NCI-H1092 treated with DMSO at 0.1 percent for 48 hours (cell line): ENCODE data around the gene CLEC4M.
"Not testable (repeated sequence)": the region's sequence is repeated elsewhere in the genome, so short reads cannot be mapped to it uniquely, and the experiment has no call there.

Experiments used
- DNase-seq: peaks from one replicate; lab custom pipeline; 2025; lab: John Stamatoyannopoulos, UW

The CLEC4M gene

DNA sequence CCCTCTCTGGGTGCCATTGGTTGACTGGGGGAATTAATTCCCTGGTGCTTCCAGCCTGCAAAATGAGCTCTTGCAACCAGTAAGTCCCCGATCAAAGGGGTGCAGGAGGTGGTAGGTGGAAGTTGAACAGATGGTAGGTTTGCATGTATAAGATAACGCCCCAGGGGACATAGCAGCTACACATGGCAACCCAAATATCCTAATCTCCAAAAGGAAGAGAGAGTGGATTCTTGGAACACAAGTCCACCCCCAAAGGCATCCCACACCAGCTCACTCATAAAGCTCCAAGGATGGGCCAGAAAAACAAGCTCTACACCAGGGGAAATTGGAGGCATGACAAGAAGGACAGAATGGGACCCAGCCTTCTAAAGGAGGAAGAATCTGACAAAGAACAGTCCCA lies 20.5 kb upstream of the CLEC4M start:
- DNase-seq = no peak

DNA sequence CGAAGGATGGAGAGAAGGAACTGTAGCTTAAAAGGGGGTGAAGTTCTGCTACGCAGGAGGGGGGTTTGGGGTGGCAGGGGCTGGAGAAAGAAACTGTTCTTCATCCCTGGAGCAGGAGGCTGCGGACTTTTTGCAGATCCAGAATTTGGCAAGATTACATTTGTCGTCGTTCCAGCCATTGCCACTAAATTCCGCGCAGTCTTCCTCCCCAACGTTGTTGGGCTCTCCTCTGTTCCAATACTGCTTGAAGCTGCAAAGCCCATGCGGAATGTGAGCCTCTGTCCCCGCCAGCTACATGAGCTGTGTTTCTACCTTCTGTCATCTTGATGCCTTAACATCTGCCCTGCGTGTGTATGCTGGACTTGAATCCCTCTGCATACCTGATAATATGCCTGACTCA lies 20.1 kb upstream of the CLEC4M start:
- DNase-seq = no peak

DNA sequence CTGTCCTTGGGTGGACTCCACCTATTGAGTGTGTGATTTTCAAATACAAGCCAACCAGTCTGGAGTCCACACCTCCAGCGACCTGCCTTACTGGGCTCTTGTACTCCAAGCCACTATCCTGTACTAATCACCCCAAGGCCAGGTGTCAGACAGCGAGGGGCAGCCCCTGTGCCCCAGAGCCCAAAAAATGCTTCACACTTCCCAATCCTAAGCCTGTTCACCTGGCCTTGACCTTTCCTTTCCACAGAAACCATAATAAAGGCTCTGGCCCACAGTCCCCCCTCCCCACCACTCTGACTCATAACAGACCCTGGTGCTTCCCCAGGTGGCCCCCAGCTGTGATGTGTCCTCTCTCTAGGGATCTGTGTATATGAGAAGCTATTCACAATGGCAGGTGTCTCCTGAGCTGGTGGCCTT lies 19.6 kb upstream of the CLEC4M start:
- DNase-seq = no peak

DNA sequence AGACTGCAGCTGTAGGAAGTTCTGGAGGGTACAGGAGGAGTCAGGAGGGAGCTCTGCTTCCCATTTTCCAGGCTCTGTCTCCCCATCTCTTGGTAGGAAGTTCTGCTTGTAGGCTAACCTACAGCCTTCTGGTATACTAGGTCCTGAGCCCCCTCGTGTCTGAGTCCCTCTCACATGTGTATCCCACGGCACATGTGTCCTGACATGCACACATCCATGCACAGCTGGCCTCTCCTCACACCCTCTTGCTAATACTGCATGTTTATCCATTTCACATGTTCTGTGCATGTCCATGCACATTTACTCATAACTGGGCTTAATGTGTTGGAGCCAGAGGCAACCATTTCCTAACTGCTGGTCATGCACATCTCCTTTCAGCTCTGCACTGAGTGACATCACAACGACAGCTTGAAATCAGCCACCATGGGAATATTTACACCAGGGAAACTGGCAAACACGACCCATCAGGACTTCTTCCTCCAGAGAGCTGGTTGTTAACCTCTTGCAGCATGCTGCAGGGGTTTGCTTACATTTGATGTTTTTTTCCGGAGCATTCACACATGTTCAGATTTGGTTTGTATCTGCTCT lies 18.8 kb upstream of the CLEC4M start:
- DNase-seq = no peak

DNA sequence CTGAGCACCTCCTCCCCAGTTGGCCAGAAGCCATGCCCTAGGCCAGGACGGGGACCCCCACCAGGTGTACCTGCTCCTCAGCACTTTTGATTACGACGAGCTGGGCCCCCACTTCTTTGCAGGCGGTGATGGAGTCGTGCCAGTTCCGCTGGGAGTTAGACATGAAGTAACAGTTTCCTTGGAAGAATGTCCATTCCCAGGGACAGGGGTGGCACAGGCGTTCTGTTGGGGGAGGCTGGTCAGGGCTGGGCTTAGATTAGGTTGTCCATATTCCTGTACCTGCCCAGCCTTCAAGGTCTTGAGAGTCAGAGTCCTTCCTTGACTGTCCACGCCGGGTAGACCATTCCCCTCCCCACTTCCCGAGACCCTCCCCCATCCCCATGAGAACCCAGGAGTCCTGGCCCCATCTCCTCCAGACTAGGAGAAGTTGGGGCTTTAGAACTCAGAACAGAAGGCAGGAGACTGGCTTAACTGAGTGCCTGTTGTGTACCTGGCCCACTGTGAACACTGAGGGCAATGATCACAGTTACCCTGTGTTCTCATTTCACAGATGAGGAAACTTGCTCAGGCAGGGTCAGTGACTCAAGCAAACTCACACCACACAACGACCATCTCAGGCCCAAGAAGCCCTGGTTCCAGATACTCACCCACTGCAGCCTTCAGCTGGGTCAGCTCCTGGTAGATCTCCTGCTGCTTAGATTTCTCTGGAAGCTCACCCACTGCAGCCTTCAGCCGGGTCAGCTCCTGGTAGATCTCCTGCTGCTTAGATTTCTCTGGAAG lies 18.0 kb upstream of the CLEC4M start:
- DNase-seq = no peak

DNA sequence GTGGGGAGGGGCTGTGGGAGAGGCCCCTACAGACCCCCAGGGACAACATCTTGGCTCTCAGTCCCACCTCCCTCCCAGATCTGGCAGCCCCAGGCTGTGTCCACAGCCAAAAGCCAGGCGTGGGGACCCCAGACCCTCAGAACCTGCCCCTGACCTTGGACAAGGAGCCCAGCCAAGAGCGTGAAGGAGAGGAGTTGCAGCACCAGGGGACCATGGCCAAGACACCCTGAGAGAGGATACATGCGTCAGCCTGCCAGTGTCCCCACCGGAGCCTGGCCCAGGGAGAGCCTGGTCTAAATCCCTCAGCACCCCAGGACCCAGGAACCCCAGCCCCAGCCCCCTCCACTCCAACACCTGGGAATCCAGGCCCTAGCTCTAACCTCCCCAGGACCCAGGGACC lies 16.7 kb upstream of the CLEC4M start:
- not testable (repeated sequence) for DNase-seq

DNA sequence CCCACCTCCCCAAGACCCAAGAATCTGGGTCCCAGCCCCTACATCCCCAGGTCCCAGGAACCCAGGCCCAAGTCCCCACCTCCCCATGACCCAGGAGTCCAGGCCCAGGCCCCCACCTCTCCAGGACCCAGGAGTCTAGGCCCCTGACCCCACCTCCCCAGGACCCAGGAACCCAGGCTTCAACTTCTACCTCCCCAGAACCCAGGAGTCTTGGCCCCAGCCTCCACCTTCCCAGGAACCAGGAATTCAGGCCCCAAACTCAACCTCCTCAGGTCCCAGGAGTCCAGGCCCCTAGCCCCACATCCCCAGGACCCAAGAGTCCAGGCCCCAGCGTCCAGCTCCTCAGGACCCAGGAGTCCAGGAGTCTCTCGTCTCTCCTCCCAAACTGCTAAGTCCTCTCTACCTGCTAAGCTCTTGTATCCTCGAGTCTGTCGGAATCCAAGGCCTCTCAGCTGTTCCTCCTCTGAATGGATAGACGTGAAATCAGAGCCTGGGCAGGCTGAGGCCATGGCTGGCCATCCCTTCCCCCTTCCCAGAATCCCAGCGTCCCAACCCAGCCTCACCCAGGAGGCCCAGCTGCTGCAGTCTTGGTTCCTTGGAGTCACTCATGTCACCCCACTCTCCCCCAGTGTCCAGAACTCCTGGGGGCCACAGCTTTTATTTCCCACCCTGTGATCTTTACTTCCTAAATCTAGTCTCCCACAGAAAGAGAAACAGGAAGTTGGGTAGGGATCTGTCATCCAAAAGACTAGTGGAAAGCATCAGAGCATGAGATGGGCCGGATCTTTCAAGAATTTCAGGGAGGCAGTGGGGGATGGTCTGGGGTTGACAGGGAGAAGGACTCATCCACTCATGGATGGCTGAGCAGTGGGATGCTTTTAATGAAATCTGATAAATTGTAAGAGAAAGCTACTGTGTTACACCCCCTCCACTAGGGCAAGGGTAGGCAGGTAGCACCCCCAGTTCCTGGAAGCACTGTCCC lies 15.8 kb upstream of the CLEC4M start, which contains the start of gene CD209:
TSS of gene CD209 (minus strand) at position 632 of the 982 bp plus-strand sequence. CDS start at position 609, 23 bp downstream.
- DNase-seq = no peak

DNA sequence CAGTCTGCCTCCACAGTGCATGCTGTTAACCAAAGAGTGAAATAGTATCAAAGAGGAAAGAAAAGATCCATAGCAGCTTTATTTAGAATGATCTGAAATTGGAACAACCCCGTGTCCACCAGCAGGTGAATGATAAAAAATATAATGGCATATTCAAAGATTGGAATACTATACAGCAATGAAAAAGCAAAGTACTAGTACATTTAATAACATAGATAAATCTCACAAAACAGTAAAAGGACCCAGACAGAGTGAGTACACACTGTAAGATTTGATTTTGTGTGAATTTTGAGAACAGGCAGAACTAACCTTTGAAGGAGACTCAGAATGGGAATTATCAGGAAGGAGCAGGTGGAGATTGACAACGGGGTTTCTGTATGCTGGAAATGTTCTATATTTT lies 14.9 kb upstream of the CLEC4M start:
- no peak for DNase-seq

DNA sequence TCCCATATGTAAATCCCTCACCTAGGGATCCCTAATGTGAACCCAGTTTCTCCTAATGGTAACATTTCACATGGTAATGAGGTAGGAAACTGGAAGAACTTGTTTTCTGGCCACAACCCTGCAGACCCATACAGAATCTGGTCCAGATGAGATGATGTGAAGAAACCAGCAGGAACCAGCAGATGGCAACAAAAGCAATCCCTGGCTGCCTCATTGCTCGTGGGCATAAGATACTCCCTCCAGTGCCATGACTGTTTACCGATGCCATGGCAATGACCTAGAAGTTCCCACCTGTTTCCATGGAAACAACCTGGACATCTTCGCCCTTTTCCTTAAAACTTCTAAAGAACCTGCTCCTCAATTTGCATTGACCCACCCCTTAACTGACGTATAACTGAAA lies 14.3 kb upstream of the CLEC4M start:
- peak; percentile 22 for DNase-seq

DNA sequence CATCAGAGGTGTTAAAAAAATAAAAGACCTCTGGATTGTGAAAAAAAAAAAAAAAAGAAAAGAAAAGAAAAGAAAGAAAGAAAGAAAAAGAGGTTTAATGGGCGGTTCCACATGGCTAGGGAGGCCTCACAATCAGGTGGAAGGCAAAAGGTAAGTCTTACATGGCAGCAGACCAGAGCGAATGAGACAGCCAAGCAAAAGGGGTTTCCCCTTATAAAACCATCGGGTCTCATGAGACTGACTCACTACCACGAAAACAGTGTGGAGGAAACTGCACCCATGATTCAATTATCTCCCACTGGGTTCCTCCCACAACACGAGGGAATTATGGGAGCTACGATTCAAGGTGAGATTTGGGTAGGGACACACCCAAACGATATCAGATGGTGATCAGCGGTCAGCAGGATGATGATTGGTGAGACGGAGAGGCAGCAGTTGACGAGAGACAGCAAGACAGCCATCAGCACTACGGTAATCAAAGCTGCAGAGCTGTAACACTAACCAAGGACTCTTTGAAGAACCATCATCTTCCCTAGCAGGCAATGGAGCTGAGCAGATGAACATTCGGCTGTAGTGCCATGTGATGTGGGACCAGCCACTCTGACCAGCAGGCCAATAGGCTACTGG lies 11.8 kb upstream of the CLEC4M start:
- no peak for DNase-seq

DNA sequence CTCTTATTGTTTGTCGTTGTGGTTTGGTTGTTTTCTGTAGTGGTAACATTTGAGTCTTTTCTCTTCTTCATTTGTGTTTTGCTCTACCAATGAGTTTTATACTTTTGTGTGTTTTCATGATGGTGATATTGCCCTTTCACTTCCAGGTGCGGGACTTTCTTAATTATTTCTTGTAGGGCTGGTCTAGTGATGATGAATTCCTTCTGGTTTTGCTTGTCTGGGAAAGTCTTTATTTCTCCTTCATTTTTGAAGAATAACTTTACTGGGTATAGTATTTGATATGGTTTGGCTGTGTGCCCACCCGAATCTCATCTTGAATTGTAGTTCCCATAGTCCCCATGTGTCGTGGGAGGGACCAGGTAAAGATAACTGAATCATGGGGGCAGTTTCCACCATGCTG lies 6.8 kb upstream of the CLEC4M start:
- no peak for DNase-seq

DNA sequence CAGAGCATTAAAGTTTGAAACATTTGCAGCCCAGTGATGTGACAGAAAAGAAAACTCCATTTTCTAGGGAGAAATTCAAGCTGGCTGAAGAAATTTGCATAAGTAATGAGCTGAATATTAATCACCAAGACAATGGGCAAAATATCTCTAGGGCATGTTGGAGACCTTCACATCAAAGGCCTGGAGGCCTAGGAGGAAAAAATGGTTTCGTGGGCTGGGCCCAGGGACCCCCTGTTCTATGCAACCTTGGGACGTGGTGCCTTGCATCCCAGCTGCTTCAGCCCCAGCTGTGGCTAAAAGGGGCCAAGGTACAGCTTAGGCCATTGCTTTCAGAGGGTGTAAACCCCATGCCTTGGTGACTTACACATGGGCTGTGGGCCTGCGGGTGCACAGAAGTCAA lies 5.7 kb upstream of the CLEC4M start:
- DNase-seq = no peak

DNA sequence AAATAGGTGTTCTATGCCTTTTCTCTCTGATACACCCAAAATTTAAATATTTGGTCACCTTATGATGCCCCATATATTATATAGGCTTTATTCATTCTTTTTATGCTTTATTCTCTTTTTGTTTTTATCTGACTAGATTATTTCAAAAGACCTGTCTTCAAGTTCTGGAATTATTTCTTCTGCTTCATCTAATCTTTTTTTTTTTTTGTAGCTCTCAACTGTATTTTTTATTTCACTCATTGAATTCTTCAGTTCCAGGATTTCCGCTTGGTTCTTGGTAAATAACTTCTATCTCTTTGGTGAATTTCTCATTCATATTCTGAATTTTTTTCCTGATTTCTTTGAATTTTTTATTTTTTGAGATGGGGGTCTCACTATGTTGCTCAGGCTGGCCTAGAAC lies 3.9 kb upstream of the CLEC4M start:
- no peak for DNase-seq

DNA sequence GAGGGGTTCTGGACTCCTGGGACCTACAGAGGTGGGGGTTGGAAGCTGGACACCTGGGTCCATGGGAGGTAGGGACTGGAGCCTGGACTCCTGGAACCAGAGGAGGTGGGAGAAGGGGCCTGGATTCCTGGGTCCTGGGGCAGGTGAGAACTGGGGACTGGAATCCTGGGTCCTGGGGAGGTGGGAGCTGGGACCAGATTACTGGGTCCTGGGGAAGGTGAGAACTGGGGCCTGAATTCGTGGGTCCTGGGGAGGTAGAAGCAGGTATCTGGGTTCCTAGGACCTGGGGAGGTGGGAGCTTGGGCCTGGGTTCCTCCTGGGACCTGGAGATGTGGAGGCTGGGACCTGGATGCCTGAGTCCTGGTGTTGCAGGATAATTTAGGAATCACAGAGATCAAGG lies 653 bp downstream of the CLEC4M start:
- DNase-seq = no peak

DNA sequence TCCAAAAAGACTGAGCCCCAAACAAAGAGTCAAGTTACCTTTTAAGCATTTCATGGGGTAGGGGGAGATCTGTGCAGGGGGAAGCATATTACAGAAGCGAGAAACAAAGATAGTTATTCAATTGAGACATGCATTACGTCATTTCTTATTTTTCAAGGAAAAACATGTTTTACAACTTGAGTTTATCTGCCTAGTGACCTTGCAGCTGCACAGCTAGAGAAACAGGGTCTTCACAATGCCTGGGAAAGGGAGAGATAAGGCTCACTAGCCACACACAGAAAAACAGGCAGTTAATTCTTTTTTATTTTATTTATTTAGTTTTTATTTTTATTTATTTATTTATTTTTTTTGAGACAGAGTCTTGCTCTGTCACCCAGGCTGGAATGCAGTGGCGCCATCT lies 1.1 kb downstream of the CLEC4M start:
- not testable (repeated sequence) for DNase-seq

DNA sequence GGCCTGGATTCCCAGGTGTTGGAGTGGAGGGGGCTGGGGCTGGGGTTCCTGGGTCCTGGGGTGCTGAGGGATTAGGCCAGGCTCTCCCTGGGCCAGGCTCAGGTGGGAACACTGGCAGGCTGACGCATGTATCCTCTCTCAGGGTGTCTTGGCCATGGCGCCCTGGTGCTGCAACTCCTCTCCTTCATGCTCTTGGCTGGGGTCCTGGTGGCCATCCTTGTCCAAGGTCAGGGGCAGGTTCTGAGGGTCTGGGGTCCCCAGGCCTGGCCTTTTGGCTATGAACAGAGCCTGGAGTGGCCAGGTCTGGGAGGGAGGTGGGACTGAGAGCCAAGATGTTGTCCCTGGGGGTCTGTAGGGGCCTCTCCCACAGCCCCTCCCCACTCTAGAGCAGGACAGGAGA lies 2.0 kb downstream of the CLEC4M start:
- DNase-seq = not testable (repeated sequence)

DNA sequence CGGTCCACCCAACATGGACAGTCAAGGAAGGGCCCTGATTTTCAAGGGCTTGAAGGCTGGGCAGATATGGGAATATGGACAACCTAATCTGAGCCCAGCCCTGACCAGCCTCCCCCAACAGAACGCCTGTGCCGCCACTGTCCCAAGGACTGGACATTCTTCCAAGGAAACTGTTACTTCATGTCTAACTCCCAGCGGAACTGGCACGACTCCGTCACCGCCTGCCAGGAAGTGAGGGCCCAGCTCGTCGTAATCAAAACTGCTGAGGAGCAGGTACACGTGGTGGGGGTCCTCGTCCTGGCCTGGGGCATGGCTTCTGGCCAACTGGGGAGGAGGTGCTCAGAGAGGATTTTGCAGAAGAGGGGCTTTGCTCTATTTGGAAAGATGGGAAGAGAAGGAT lies 3.5 kb downstream of the CLEC4M start:
- no peak for DNase-seq

DNA sequence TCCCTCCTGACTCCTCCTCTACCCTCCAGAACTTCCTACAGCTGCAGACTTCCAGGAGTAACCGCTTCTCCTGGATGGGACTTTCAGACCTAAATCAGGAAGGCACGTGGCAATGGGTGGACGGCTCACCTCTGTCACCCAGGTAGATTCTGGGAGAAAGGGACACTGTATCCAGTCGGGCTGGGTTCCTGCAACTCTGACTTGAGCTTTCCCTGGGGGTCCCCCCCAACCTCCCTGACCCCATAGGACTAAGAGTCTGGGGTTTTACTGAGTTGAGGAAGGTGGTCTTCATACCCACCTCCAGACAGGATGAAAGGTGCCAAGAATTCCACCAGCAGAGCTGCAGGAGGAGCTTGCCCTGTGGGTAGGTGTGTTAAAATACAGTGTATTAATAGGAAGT lies 4.4 kb downstream of the CLEC4M start:
- DNase-seq = no peak

DNA sequence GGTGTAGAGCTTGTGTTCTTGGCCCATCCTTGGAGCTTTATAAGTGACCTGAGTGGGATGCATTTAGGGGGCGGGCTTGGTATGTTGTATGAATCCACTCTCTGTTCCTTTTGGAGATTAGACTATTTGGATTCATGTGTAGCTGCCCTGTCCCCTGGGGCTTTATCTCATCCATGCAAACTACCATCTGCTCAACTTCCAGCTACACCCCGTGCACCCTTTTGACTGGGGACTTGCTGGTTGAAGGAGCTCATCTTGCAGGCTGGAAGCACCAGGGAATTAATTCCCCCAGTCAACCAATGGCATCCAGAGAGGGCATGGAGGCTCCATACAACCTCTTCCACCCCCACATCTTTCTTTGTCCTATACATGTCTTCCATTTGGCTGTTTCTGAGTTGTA lies 6.1 kb downstream of the CLEC4M start:
- DNase-seq = no peak

DNA sequence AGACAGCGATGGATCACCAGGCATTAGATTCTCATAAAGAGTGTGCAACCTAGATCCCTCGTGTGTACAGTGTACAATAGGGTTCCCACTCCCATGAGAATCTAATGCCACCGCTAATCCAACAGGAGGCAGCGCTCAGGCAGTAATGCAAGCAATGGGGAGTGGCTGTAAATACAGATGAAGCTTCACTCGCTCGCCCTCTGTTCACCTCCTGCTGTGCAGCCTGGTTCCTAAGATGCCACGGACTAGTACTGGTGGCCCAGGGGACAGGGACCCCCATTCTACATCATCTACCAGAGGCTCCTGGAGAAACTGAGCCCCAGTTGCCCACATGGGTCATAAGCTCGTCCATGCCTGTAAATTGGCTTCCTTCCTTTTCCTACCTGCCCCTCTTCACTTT lies 8.0 kb downstream of the CLEC4M start:
- no peak for DNase-seq

DNA sequence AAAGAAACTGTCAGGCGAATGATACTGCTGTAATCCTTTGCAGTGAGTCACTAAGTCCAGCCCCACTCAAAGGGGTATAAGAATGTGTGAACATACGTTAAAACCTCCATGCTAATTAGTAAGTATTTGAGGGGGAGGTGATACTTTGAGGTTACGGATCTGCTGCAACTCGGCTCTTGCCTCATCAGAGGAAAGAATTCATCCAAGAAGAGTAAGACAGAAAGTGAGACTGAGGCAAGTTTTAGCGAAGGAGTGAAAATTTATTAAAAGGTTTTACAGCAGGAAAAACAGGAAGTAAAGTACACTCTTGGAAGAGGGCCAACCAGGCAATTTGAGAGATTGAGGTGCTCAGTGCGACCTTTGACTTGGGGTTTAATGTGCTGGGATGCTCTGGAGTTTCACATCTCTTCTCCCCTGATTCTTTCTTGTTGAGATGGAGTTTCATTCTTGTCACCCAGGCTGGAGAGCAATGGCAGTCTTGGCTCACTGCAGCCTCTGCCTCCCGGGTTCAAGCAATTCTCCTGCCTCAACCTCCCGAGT lies 9.8 kb downstream of the CLEC4M start:
- no peak for DNase-seq

DNA sequence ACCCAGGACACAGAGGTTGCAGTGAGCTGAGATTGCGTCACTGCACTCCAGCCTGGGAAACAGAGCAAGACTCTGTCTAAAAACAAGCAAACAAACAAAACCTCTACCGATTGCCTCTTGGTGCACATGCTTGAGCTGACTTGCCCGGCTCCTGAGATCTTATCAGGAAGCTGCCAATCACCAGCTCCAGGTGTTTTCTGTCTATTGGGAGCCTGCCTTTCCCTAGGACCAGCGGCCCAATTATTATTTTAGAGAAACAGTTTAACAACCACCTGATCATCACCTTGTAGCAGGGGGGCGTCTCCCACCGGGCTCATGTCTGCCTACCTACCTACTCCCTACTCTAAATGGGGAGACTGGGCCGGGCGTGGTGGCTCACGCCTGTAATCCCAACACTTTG lies 10.8 kb downstream of the CLEC4M start:
- DNase-seq = no peak
